Kidney epithelial cell (primary cell): Measurements from ENCODE around the gene ATF7IP2. TPM values are rescaled to one million over a fixed set of nuclear protein-coding genes. Genes with fewer than 3 reads are reported as not detected.
"Not testable (repeated sequence)": the region's sequence is repeated elsewhere in the genome, so short reads cannot be mapped to it uniquely, and the experiment has no call there.

ENCODE experiments used
- DNase-seq: peaks from one replicate; pipeline ENCODE4 v3.0.0-alpha.2; 2010; ENCODE audit warnings: low read depth
- H3K27me3 ChIP-seq: 2 replicates; pipeline ENCODE4 v1.6.0; 2011; ENCODE audit warnings: low read length; ENCODE audit not compliant: control insufficient read depth, insufficient read depth
- H3K36me3 ChIP-seq: 2 replicates; pipeline ENCODE4 v1.5.1; 2011; ENCODE audit warnings: low read length; ENCODE audit not compliant: control insufficient read depth, insufficient read depth
- H3K4me3 ChIP-seq: 2 replicates; pipeline ENCODE4 v1.5.1; 2011; ENCODE audit warnings: low read depth, mild to moderate bottlenecking, control low read depth, low read length
- total RNA-seq: library from RNA; depleted of rRNA; stranded (reverse); fragments of >200 nt; gene quantifications from 2 replicates; pipeline ENCODE4 v1.2.3, GENCODE V29; 2015
- TF ChIP-seq, protein P1 (sequence below): IDR thresholded peaks from 2 replicates; pipeline ENCODE4 v1.5.1; 2011; ENCODE audit warnings: mild to moderate bottlenecking, moderate library complexity, low read length, control low read depth, inconsistent platforms; ENCODE audit not compliant: insufficient read depth, poor library complexity, severe bottlenecking

Gene ATF7IP2
- total RNA-seq, 1 donor from 2014 or later, result 4.6 TPM

- Histone ChIP-seq H3K27me3 (no peaks in the 10 kb centered on the region), H3K4me3 (no peak overlapping the region), H3K36me3 (no peaks in the 10 kb centered on the region)
- no peak for DNase-seq
- TF ChIP-seq, protein P1, sequence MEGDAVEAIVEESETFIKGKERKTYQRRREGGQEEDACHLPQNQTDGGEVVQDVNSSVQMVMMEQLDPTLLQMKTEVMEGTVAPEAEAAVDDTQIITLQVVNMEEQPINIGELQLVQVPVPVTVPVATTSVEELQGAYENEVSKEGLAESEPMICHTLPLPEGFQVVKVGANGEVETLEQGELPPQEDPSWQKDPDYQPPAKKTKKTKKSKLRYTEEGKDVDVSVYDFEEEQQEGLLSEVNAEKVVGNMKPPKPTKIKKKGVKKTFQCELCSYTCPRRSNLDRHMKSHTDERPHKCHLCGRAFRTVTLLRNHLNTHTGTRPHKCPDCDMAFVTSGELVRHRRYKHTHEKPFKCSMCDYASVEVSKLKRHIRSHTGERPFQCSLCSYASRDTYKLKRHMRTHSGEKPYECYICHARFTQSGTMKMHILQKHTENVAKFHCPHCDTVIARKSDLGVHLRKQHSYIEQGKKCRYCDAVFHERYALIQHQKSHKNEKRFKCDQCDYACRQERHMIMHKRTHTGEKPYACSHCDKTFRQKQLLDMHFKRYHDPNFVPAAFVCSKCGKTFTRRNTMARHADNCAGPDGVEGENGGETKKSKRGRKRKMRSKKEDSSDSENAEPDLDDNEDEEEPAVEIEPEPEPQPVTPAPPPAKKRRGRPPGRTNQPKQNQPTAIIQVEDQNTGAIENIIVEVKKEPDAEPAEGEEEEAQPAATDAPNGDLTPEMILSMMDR, result no peak
Observed at GRCh38 chr16:10497132-10498101, 111.6 kb downstream of the ATF7IP2 start.

- Histone ChIP-seq H3K36me3 (no peaks in the 10 kb centered on the region), H3K27me3 (no peaks in the 10 kb centered on the region), H3K4me3 (no peak overlapping the region)
- TF ChIP-seq, protein P1, result no peak
- DNase-seq, result no peak
Observed at GRCh38 chr16:10500582-10500981, 114.7 kb downstream of the ATF7IP2 start.

DNA sequence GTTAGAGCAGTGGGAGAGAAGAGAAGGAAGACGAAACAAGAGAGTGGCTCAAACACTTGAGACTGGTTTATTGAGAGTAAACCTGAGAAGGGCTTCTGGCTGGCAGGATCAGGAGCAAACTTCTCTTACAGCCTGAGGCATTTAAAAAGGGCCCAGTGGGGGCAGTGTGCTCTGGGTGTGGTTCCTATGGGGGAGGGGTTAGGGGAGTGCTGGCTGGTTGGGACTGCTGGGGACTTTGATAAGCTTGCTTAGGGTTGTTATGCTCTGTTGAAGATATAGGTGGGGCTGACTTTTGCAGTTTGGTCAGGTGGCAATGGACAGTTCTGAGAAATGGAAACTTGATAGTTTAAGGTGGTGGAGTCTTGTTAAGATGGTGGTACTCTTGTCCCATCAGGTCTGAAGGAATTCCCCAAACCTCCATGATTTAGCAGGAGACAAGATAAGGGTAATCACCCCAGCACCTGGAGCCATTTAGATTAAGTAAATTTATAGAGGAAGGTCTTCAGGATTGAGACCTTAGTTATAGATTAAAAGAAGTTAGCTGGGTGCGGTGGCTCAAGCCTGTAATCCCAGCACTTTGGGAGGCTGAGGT is 115.3 kb downstream of the ATF7IP2 start:
- TF ChIP-seq, protein P1, result no peak
- DNase-seq, result no peak
- Histone ChIP-seq H3K4me3 (no peak overlapping the region), H3K27me3 (no peaks in the 10 kb centered on the region), H3K36me3 (no peaks in the 10 kb centered on the region)

DNA sequence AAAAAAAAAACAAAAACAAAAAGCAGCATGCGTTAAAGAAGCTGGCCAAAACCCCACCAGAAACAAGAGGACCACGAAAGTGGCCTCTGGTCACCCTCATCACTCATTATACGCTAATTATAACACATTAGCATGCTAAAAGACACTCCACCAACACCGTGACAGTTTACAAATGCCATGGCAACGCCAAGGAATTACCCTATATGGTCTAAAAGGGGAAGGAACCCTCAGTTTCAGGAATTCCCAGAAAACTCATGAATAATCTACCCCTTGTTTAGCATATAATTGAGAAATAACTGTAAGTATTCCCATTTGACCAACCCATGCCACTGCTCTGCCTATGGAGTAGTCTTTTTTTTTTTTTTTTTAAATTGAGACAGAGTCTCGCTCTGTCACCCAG is 116.9 kb downstream of the ATF7IP2 start:
- Histone ChIP-seq H3K27me3 (no peaks in the 10 kb centered on the region), H3K4me3 (no peak overlapping the region)

GRCh38 chr16:10504404-10504885 is 118.6 kb downstream of the ATF7IP2 start:
- no peak for DNase-seq
- no peaks in the 10 kb centered on the region for H3K36me3 ChIP-seq
- TF ChIP-seq, protein P1, result no peak

More for the DNA sequence above, 116.9 kb downstream of the ATF7IP2 start:
- no peaks in the 10 kb centered on the region for H3K36me3 ChIP-seq
- TF ChIP-seq, protein P1, result no peak
- no peak for DNase-seq

GRCh38 chr16:10505286-10505685 is 119.4 kb downstream of the ATF7IP2 start:
- H3K4me3 ChIP-seq, H3K27me3 ChIP-seq, H3K36me3 ChIP-seq, DNase-seq: not testable (repeated sequence)

More at GRCh38 chr16:10504404-10504885, 118.6 kb downstream of the ATF7IP2 start:
- Histone ChIP-seq H3K4me3 (no peak overlapping the region), H3K27me3 (no peaks in the 10 kb centered on the region)
